DMS53 (cell line): ENCODE measurements around the gene UNC50.

ENCODE experiments used
- DNase-seq: peaks from one replicate; lab custom pipeline; 2025; lab: John Stamatoyannopoulos, UW

UNC50 gene, protein sequence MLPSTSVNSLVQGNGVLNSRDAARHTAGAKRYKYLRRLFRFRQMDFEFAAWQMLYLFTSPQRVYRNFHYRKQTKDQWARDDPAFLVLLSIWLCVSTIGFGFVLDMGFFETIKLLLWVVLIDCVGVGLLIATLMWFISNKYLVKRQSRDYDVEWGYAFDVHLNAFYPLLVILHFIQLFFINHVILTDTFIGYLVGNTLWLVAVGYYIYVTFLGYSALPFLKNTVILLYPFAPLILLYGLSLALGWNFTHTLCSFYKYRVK

GRCh38 chr2:98608116-98608961 is at the start of gene UNC50, which contains the start of gene COA5:
TSS of gene UNC50 (plus strand) at chr2:98608589. CDS start at chr2:98609760, 1,171 bp downstream.
TSS of gene COA5 (minus strand) at chr2:98608512. CDS start at chr2:98608405, 107 bp downstream.
- peak; percentile 99 for DNase-seq

DNA sequence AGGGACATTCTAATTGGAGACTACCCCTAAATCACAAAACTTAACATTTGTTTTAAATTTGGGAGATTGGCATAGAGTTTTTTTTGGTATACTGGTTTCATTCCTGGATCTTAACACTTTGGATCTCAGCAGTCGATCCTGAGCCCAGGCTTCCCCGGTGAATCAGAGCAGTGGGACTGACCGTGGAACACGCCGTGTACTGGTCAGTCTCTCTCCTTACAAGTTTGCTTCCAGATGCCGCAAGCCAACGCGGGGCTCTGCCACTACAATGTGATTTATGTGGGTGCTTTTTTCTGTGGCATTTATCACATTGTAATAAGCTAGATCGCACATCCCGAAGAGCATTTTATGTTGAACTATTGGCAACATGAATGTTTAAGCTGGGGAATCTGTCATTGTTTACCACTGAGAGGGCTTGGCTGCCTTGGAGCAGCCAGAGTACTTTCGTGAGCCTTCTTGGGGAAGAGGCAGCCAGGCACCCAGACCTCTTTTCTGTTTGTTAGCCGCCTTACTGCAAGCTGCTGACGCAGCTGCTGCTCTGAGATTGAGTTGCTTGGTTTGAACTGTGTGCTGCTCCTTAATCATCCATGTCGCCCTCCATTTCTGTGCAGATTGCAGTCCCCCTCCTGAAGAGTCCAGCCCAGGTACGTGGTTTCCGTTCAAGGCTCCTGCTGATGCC is 49.4 kb upstream of the UNC50 start:
- DNase-seq: no peak

DNA sequence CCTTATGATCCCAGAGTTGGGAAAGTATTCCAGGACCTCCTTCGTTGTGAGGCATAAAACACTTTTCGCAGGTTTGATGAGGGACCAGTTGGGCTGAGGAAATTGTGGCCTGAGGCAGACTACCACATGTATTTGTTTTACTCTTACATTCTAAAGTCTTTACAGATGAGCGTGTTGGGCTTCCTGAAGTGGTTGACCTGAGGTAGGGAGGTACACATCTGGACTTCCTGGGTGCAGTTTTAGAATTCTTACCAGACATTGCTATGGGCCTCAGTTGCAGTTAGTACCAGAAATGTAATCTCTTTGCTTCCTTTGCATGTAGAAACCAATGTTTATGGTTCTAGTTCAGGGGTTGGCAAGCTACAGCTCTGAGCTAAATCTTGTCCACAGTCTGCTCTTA is 48.8 kb upstream of the UNC50 start:
- no peak for DNase-seq

DNA sequence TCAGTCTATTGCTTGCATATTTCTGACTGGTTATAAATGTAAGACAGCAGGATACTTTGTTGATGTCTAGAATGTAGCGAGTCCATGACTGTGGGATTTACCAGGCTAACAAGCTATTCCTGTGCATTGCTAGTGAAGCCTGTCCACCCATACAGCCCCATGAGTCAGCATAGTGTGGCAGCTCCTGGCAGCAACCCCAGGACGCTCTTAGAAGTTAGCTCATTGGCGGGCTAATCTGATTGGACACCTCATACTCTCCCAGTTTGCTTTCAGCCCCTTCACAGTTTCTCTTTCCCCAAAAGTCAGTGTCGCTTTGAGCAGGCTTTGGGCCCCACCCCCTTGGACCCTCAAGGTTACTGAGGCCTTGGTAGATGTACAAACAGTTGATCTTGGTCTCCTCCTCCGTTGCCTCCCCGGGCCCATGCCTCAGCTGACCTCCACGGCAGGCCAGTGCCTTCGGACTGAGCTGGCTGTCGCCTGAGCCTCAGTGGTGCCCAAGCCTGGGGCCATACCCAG is 48.1 kb upstream of the UNC50 start:
- no peak for DNase-seq

GRCh38 chr2:98561018-98561417 is 47.4 kb upstream of the UNC50 start:
- no peak for DNase-seq

GRCh38 chr2:98561902-98562695 is 46.3 kb upstream of the UNC50 start:
- no peak for DNase-seq

DNA sequence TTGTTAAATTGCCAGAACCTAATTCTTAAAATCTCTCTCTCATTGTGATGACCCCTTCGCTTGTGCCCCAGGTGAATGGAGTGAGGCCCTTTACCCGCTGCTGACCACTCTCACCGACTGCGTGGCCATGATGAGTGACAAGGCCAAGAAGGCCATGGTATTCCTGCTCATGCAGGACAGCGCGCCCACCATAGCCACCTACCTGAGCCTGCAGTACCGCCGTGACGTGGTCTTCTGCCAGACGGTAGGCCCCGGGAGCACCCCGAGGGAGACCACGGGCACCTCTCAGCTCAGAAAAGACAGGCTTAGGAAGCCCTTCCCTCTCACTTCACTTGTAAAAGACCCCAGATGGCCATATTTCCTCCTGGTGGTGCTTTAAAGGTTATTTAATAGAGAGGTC is 45.0 kb upstream of the UNC50 start:
- DNase-seq: no peak

GRCh38 chr2:98564541-98565132 is 43.8 kb upstream of the UNC50 start:
- DNase-seq: no peak

DNA sequence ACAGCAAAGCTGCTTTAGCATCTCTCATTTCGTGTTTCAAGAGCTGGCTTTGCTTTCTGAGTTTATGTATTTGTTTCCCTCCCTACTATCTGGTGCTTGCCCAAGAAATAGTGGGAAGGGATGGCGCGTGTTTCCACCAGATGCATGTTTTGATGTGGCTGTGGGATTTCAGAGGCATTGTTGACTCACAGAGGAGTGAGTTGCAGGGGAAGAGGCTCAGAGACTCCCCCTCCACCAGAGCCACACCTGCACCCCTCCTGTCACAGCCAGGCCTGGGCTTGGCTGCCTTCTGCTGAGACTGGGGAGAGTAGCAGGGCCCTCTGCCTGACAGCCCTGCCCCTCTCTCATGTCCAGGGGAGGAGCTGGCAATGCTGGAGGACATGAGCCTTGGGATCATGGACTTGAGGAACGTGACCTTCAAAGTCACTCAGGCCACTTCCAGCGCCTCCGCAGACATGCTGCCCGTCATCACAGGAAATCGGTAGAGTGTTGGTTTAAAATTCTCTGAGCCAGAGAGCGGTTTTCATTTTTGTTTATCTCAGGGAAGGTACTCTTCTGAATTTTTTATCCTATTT is 43.0 kb upstream of the UNC50 start:
- no peak for DNase-seq

DNA sequence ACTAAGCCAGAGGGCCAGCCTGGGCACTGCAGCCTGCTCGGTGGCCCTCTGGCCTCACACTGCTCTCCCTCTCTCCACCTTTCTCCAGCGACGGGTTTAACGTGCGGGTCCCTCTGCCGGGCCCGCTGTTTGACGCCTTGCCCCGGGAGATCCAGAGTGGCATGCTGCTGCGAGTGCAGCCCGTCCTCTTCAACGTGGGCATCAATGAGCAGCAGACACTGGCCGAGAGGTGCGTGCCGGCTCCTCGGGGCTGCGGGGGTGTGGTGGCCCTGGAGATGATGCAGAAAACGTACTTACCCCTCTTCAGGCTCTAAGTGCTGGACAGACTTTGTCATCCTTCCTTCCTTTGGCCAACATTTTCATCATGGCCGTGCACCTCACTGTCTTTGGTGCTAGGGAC is 42.4 kb upstream of the UNC50 start:
- DNase-seq: no peak

DNA sequence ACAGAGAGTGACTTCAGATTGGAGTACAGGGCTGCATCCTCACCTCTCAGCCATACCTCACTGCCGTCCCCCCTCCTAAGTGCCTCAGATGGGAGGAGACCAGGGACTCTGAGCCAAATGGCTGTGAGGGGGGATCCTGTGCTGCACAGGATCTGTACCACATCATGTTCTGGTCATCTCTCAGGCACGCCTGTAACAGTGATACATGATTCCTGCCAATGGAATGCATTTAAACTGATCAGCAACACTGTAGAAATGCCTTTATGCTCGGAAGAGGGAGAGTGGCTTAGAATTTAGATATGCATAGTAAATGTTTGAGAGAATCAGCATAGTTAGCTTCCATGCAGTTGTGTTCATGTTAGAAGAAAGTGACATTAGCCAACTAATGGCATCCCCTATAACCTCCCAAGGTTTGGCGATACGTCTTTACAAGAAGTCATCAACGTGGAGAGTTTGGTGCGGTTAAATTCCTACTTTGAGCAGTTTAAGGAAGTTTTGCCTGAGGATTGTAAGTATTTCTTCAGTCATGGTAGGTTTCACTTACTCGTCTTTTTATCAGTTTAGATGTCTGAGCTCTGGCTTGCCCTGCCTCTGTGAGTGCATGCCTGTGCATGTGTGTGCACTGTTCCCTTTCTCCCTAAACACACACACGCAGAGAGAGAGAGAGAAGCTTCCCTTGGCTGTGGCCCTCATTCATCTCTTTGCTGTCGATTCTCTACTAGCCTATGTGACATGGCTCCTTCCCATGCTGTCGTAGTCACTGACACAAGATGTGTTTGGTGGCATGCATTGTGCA is 40.0 kb upstream of the UNC50 start:
- no peak for DNase-seq

- DNase-seq: peak; percentile 82
These were observed 39.1 kb upstream of the UNC50 start for GRCh38 chr2:98569197-98569793.

DNA sequence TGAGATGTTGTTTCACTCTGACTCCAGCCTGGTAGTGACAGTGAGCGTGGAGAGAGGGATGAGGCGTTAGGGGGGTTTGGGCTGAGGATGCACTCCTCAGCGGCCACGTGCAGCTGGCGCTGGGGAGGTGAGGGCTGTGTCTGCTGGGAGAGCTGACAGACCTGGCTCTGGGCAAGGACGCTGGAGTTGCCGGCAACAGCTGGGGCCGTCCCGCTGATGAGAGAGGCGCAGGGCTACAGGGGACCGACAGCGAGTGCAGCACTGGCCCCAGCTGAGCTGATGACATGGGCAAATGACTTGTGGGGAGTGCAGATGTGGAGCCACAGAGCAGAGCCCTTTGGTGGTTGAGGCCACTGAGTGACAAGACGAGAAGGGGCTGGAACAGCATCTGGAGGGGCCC is 38.5 kb upstream of the UNC50 start:
- DNase-seq: no peak

GRCh38 chr2:98570356-98570755 is 38.0 kb upstream of the UNC50 start:
- no peak for DNase-seq

GRCh38 chr2:98571121-98571701 is 37.2 kb upstream of the UNC50 start:
- no peak for DNase-seq

GRCh38 chr2:98571796-98572195 is 36.6 kb upstream of the UNC50 start:
- no peak for DNase-seq

- no peak for DNase-seq
These were observed 36.2 kb upstream of the UNC50 start for GRCh38 chr2:98572211-98572610.

GRCh38 chr2:98572676-98573075 is 35.7 kb upstream of the UNC50 start:
- DNase-seq: no peak

GRCh38 chr2:98573426-98573825 is 35.0 kb upstream of the UNC50 start:
- no peak for DNase-seq
